ENCODE data around the gene ATP6V1B1.

GRCh38 chr2:70959851-70960832 lies 24.4 kb downstream of the ATP6V1B1 start:
- TF ChIP-seq TAF1 (IDR thresholded peaks at IDR 0.05; ENCODE audit: control insufficient read depth, extremely low read depth, insufficient read depth, low read length, severe bottlenecking): no peak
- TF ChIP-seq EP300 (IDR thresholded peaks at IDR 0.05; ENCODE audit: low read length): no peak
- TF ChIP-seq POLR2A (conservative IDR thresholded peaks at IDR 0.05): no peak
- TF ChIP-seq CTCF (IDR thresholded peaks at IDR 0.05 in 2 of 3, conservative IDR thresholded peaks at IDR 0.05 in 1 of 3; ENCODE audit: insufficient read depth in 2 of 3, low read depth in 1 of 3, low read length in 3 of 3): peak; percentile 20 to 45 (median 37); a peak in 3 of 6 replicates
- no peak for TF ChIP-seq HMG20A (CRISPR knock-in tag; conservative IDR thresholded peaks at IDR 0.05)
- TF ChIP-seq MAZ (CRISPR knock-in tag; conservative IDR thresholded peaks at IDR 0.05 in 1 of 2, IDR thresholded peaks at IDR 0.05 in 1 of 2): no peak
